ENCODE data around the gene ZNF44. TPM values are rescaled to one million over a fixed set of nuclear protein-coding genes. Genes with fewer than 3 reads are reported as not detected.
"Not testable (repeated sequence)": the region's sequence is repeated elsewhere in the genome, so short reads cannot be mapped to it uniquely, and the experiment has no call there.

Gene ZNF44
- total RNA-seq = 8.3 and 27.6 TPM in 2 replicates

GRCh38 chr19:12294249-12295158, at the start of gene ZNF44:
ZNF44 (minus strand) TSS chr19:12294883; CDS start chr19:12294694, 189 bp downstream.
- peak; percentile 93 for DNase-seq (ENCODE audit: low read depth)

- DNase-seq (ENCODE audit: low read depth) = peak; percentile 86
These were observed 38.8 kb upstream of the ZNF44 start, which contains the start of gene ZNF563 for GRCh38 chr19:12333162-12334159. ZNF563 (minus strand) TSS chr19:12333633; CDS start chr19:12333482, 151 bp downstream.

GRCh38 chr19:12331211-12331941, 36.7 kb upstream of the ZNF44 start:
- peak; percentile 78 for DNase-seq (ENCODE audit: low read depth)

- no peak for DNase-seq (ENCODE audit: low read depth)
These were observed 35.7 kb upstream of the ZNF44 start for GRCh38 chr19:12330340-12330739.

DNA sequence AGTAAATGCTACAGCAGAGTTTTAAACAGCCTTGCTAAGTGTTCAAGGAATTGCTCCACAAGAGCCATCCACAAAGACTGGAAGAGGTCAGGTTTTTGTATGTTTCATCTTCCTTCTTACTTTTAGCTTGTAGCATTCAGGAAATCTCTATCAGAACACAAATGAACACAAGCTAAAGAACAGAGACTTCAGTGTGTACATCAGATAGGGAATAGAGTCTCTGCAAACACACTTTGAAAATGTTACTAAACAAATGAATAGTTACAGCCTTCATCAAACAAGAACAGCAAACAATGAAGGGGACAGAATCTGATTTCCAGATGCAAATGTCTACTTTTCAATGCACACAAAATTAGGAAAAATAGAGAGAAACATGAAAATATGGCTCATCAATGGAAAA, 31.0 kb upstream of the ZNF44 start:
- DNase-seq (ENCODE audit: low read depth) = no peak

DNA sequence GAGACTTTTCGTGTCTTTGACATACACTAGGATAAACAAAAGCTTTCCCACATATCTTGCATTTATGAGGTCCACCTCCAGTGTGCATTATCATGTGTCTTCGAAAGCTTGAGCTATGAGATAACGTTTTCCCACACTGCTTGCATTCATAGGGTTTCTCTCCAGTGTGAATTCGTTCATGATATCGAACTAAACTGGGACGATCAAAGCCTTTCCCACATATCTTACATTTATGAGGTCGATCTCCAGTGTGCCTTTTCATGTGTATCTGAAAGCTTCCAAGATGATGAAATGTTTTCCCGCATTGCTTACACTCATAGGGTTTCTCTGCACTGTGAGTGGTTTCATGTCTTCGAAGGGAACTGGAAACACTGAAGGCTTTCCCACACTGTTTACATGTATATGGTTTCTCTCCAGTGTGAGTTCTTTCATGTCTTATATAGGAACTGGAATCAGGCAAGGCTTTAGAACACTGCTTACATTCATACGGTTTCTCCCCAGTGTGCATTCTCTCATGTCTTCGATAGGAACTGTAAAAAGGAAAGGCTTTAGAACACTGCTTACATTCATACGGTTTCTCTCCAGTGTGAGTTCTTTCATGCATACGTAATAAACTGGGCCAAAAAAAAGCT, 24.2 kb upstream of the ZNF44 start:
- no peak for DNase-seq (ENCODE audit: low read depth)

DNA sequence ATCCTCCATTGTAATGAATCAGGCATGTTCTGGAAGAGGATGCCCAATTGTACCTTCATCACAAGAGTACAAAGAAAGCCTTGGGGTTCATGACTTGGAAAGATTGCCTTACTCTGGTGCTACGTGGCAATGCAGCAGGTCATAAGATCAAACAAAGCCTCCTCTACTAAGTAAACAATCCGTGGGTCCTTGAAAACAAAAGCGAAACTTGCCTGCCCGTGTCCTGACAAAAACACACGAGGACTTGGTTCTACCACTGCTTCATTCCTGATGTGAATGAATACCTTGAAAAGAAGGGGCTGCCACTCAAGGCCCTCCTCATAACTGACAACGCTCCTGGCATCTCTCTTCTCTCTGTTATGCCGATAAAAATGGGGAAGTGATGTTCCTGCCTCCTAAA, 19.9 kb upstream of the ZNF44 start:
- DNase-seq (ENCODE audit: low read depth) = no peak

DNA sequence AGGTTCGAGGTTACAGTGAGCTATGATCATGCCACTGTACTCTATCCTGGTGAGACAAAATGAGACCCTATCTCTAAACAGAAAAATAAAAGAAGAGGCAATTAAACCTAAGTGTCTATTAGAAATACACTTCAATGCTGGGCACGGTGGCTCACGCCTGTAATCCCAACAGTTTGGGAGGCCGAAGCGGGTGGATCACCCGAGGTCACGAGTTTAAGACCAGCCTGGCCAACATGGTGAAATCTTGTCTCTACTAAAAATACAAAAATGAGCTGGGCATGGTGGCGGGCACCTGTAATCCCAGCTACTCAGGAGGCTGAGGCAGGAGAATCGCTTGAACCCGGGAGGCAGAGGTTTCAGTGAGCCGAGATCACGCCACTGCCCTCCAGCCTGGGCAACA, 14.2 kb upstream of the ZNF44 start:
- DNase-seq (ENCODE audit: low read depth) = not testable (repeated sequence)

DNA sequence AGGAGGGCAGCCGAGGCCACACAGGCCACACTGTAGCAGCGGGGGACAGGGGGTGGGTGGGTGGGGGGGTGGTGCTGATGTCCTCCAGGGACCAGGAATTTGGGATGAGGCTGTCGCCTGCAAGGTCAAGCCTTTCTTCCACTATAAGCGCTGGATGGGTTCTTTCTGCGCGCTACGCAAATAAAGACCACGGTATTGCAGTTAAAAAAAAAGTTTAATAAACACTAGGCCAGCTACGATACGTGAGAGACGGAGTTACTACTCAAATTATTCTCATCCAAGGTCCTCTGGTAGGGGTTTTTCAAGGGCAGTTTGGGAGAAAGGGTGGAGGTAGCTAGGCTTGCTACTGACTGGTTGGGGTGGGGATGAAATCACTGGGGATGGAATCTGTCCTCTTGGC, 508 bp upstream of the ZNF44 start:
- DNase-seq (ENCODE audit: low read depth) = no peak

- DNase-seq (ENCODE audit: low read depth) = peak; percentile 95
These were observed 870 bp downstream of the ZNF44 start for GRCh38 chr19:12293777-12294248.

DNA sequence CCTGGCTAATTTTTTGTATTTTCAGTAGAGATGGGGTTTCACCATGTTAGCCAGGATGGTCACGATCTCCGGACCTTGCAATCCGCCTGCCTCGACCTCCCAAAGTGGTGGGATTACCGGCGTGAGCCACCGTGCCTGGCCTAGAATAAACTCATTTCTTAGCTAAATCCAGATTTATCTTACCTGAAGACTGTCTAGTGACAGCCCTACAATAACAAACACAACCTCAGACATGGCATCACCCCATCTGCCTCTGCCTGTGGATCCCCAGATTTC, 5.0 kb downstream of the ZNF44 start:
- no peak for DNase-seq (ENCODE audit: low read depth)

DNA sequence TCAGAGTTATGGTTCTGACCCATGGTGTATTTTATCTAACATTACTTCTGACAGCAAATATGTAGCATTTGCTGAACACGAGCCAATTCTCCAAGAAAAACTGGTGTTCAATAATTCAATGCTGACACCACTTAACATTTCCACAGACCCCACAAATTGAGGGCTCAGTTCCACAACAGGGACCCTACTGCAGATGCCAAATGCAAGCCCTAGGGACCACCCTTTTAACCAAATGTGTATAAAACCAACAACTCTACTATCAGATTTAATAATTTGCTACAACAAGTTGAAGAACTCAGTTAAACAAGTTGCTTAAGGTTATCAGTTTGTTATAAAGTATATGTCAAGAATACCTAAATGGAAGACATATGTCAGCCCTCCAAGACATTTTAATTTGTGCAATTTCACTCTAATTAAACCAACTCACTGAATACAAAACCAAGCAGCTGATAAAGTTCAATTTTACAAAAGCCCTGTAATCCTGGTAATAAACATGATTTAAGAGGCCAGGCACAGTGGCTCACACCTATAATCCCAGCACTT, 6.7 kb downstream of the ZNF44 start:
- no peak for DNase-seq (ENCODE audit: low read depth)

- DNase-seq (ENCODE audit: low read depth) = no peak
These were observed 10.1 kb downstream of the ZNF44 start for GRCh38 chr19:12284631-12285030.

DNA sequence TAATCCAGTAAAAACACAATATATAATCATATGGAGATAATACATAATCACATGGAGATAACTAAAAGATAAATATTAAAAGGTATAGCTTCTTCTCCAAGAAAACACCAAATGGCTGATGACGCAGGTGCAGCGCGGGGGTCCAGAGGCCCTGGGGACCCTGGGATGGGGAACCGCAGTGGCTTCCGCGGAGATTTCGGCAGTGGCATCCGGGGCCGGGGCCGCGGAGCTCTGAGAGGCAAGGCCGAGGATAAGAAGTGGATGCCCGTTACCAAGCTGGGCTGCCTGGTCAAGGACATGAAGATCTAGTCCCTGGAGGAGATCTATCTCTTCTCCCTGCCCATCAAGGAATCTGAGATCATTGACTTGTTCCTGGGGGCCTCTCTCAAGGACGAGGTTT, 10.5 kb downstream of the ZNF44 start:
- no peak for DNase-seq (ENCODE audit: low read depth)

GRCh38 chr19:12278713-12279112, 16.0 kb downstream of the ZNF44 start:
- no peak for DNase-seq (ENCODE audit: low read depth)

GRCh38 chr19:12272980-12273901, 21.4 kb downstream of the ZNF44 start:
- DNase-seq (ENCODE audit: low read depth) = no peak

- DNase-seq (ENCODE audit: low read depth) = no peak
These were observed 22.3 kb downstream of the ZNF44 start for GRCh38 chr19:12272386-12272785.

DNA sequence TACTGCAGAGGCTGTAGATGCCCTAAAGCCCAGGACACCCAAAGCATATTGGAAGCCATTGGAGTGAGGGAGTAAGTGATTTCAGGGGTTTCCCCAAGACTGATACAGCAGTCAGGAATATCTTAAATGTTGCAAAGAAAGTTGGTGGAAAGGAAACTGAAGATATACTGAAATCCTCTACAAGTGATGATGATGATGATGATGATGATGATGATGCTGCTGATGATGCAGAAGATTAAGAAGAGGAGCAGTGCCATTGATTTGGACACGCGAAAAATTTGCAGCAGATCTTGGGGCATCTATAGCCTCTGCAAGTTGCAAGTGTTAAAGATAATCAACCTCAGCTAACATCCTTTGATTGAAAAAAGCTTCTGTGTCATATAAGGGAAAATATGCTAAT, 23.8 kb downstream of the ZNF44 start:
- no peak for DNase-seq (ENCODE audit: low read depth)

GRCh38 chr19:12265921-12266704, 28.6 kb downstream of the ZNF44 start:
- DNase-seq (ENCODE audit: low read depth) = no peak
